Frontal cortex (tissue), 4 donors: ENCODE data around the gene OR2J3. TPM values are rescaled to one million over a fixed set of nuclear protein-coding genes. Genes with fewer than 3 reads are reported as not detected.
"Not testable (repeated sequence)": the region's sequence is repeated elsewhere in the genome, so short reads cannot be mapped to it uniquely, and the experiment has no call there.

Experiments used
- DNase-seq, 2 donors: peaks; one replicate each; pipeline ENCODE4 v3.0.0; 2012; ENCODE audit warnings: low spot score in 2 of 2
- FAIRE-seq: peaks from 2 replicates; lab custom pipeline; 2012; peaks lifted over from hg19 to GRCh38; lab: Jason Lieb, UNC
- total RNA-seq: library from RNA; depleted of rRNA; stranded (reverse); fragments of >200 nt; gene quantifications from one replicate; pipeline ENCODE4 v1.2.3, GENCODE V29; 2014
- donor health status: control.
- donor health status: control.
- donor health status: control.

The OR2J3 gene
- total RNA-seq = not detected

GRCh38 chr6:29107758-29108157 lies at the start of gene OR2J3:
Gene OR2J3 (plus strand): TSS chr6:29108058. CDS start chr6:29111891, 3,833 bp downstream.
- FAIRE-seq = no peak
- no peak for DNase-seq

- FAIRE-seq (no peak), DNase-seq (no peak)
Measured at GRCh38 chr6:29071831-29072723, 35.8 kb upstream of the OR2J3 start.

GRCh38 chr6:29079203-29079602 lies 28.7 kb upstream of the OR2J3 start:
- DNase-seq (no peak), FAIRE-seq (no peak)

- FAIRE-seq (no peak), DNase-seq (no peak)
Measured at GRCh38 chr6:29081312-29081711, 26.5 kb upstream of the OR2J3 start.

DNA sequence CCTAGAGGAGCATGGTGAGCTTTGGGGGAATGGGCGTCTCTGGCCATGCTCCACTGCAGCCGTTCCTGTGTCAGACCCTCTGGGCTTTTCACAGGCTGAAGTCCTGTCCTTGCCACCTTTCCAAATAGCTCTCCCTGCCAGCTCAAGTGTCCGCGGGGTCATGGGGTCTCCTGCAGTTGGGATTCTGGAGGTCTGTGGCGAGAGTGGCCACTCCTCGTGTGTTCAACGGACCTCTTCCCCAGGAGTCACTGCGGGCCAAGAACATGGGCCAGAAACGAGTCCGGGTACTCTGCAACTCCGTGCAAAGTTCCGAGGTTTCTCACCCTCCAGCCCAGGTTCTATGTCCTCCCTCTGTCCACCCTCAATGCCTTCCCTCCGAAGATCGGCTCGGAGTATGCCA lies 25.4 kb upstream of the OR2J3 start:
- FAIRE-seq = no peak

DNA sequence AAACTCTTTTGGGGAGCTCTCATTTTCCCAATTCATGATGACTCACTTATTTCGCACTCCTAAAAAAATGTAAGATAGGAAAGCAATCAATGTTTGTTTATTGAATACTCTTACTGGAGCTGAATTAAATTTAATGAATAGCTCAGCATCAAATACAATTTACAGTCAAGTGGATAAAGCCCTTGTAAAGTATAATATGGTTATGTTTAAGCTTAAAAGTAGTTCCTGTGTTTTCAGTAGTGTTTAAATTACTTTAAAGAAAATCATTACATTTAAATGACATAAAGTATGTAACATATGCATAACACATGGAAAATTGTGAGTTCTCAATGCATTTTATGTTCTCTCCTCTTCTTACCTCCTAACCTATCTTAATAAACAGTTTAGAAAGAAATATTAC lies 20.6 kb upstream of the OR2J3 start, which contains the start of gene OR2B3:
Gene OR2B3 (minus strand): TSS at position 101 of the 400 bp plus-strand sequence. CDS start 65 bp downstream, at position 36.
- DNase-seq = no peak
- FAIRE-seq = no peak

More for the DNA sequence above, 25.4 kb upstream of the OR2J3 start:
- no peak for DNase-seq

DNA sequence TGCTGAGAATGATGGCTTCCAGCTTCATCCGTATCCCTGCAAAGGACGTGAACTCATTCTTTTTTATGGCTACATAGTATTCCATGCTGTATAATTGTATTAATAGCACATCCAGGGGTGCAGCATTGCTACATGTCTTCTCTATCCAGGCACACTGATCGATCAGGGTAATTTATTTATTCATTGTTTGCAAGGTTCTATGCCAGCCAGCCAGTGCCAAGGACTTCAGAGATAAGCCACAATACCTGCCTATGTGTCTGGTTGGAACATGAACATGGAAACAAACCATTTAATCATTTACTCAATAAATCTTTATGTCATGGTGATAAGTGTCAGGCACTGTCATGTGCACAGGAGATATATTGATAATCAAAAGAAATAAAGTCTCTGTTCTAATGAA lies 14.9 kb upstream of the OR2J3 start:
- DNase-seq = no peak
- no peak for FAIRE-seq

- DNase-seq (no peak), FAIRE-seq (no peak)
Measured at GRCh38 chr6:29097803-29098202, 10.1 kb upstream of the OR2J3 start.

- no peak for FAIRE-seq
- no peak for DNase-seq
Measured at GRCh38 chr6:29099190-29099589, 8.7 kb upstream of the OR2J3 start, which contains the start of gene OR2J1. Gene OR2J1 (plus strand): TSS chr6:29099490. CDS start chr6:29100943, 1,453 bp downstream.

- FAIRE-seq (no peak), DNase-seq (no peak)
Measured at GRCh38 chr6:29112135-29112534, 4.3 kb downstream of the OR2J3 start.

GRCh38 chr6:29114964-29115363 lies 7.1 kb downstream of the OR2J3 start:
- not testable (repeated sequence) for FAIRE-seq

DNA sequence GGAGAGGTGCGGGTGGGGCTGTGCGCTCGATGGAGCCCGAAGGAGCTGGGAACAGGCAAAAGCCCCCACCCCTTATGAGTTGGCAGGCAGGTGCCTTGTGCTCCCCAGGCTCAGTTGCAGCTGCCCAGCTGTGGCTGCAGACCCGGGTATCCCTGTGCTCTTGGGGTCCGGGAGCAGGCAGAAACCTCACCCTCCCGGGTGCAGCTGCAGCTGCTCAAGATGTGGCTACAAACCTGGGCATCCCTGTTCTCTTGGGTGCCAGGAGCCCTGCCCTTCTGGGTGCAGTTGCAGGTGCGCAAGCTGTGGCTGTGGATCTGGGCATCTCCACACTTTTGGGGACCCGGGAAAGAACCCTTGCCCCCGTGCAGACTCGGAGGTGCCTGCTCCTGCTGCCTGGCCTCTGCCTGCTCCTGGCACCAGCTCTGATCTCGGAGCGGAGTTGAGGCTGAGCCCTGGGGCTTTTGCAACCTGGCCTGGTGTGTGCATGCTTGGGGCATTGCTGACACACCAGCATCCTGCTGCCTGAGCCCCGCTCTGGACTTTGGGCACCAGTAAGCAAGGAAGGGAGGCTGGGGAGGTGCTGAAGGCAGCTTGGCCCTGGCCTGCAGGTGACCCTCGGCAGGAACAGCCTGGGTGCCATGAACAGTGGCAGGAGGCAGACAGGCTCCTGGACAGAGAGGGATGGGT lies 21.6 kb downstream of the OR2J3 start:
- no peak for DNase-seq
- no peak for FAIRE-seq

More at GRCh38 chr6:29114964-29115363, 7.1 kb downstream of the OR2J3 start:
- not testable (repeated sequence) for DNase-seq

DNA sequence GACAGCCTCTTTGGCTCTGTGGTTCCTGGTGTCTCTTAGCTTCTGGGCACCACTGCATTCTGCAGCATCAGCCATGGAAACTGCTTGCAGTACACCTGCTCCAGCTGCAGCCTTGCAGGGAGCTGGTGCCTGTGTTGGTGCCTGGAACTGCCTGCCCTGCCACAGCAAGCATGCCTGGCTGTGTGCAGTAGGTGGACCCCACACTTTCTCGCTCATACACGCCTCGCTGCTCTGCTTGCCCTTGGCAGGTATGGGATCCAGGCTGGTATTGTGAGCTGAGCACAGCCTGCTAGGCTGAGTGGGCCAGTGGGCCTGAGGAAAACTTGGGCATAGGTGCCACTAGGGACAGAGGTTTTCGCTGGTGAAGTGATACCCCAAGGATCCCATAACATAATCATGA lies 22.8 kb downstream of the OR2J3 start:
- FAIRE-seq (no peak), DNase-seq (no peak)

- no peak for FAIRE-seq
- DNase-seq = no peak
Measured at GRCh38 chr6:29131691-29132090, 23.8 kb downstream of the OR2J3 start.

DNA sequence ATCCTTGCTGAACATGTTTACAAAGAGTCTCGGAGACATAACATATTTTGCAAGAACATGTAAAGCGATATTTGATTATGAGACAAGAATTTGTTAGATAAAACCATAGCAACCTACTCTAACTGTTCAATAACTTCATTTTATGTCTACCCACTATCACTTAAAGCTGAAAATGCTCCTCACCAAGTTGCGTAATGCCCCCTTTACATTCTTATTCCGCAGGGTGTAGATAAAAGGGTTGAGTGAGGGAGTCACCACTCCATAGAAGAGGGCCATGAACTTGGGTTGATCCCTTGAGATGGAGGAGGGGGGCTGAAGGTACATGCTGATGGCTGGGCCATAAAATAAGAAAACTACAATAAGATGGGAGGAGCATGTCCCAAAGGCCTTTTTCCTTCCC lies 29.9 kb downstream of the OR2J3 start:
- DNase-seq (no peak), FAIRE-seq (no peak)

GRCh38 chr6:29141606-29142005 lies 33.7 kb downstream of the OR2J3 start:
- no peak for DNase-seq

DNA sequence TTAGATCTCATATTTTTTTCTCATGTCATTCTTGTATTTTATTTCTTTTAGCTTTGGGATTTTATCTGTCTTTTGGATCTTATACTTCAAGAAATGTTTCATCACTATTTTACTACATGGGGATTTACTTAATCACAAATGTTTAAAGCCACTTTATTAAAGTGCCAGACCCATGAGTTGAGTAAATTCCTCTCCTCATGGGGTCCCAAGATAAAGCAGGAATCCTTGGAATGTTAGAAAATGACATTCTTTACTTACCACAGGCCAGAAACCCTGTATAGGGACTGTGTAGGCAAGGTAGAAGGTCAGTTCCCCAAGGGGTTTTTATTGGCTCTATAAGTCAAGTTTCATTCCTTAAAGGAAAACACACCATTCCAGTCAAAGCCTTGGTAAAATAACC lies 34.5 kb downstream of the OR2J3 start:
- FAIRE-seq (no peak), DNase-seq (no peak)

More at GRCh38 chr6:29141606-29142005, 33.7 kb downstream of the OR2J3 start:
- FAIRE-seq = no peak

GRCh38 chr6:29146179-29146578 lies 38.3 kb downstream of the OR2J3 start:
- DNase-seq (no peak), FAIRE-seq (no peak)

DNA sequence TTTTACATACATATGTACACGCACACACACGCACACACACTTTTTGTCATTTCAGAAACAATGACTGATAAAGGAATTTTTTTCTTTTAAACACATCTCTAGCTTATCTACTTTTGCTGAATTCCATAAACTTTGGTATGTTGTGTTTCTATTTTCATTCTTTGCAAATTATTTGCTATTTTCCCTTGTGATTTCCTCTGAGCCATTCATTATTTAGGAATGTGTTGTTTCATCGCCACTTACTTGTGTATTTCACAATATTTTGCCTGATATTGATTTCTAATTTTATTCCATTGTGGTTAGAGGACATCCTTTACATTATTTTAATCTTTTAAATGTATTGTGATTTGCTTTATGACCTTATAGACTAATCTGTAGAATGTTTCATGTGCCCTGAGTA lies 39.2 kb downstream of the OR2J3 start:
- no peak for DNase-seq
- FAIRE-seq = no peak

DNA sequence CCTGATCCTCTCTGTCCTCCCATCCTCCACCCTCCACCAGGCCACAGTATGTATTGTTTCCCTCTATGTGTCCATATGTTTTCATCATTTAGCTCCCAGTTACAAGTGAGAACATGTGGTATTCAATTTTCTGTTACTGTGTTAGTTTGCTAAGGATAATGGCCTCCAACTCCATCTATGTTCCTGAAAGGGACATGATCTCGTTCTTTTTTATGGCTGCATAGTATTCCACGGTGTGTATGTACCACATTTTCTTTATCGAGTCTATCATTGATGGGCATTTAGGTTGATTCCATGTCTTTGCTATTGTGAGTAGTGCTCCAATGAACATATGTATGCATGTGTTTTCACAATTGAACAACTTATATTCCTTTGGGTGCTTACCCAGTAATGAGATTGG lies 41.6 kb downstream of the OR2J3 start:
- not testable (repeated sequence) for DNase-seq, FAIRE-seq

DNA sequence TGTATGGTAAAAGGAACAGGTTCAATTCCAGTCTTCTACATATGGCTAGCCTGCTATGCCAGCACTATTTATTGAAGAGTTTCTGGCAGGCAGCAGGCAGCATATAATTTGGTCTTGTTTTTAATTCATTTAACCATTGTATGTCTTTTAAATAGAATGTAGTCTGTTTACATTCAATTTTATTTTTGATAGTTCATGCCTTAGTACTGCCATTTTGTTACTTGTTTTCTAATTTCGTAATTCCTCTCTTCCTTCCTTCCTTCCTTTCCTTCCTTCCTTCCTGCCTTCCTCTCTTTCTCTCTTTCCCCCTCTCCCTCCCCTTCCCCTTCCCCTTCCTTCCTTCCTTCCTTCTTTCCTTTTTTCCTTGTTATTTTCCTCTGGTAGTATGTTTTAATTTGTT lies 45.2 kb downstream of the OR2J3 start:
- DNase-seq = no peak
- FAIRE-seq = no peak
